ENCODE results near the gene TMC5.
"Not testable (repeated sequence)": the region's sequence is repeated elsewhere in the genome, so short reads cannot be mapped to it uniquely, and the experiment has no call there.

The TMC5 gene

DNA sequence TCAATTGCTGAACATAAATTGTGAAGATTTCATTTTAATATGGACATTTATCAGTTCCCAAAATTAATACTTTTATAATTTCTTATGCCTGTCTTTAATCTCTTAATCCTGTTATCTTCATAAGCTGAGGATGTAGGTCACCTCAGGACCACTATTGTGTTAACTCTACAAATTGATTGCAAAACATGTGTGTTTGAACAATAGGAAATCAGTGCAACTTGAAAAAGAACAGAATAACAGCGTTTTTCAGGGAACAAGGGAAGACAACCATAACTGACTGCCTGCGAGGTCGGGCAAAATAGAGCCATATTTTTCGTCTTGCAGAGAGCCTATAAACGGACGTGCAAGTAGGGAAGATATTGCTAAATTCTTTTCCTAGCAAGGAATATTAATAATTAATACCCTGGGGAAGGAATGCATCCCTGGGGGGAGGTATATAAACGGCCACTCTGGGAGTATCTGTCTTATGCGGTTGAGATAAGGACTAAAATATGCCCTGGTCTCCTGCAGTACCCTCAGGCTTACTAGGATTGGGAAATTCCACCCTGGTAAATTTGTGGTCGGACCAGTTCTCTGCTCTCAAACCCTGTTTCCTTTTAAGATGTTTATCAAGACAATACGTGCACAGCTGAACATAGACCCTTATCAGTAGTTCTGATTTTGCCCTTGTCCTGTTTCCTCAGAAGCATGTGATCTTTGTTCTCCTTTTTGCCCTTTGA, 125.8 kb downstream of the TMC5 start:
- DNase-seq (ENCODE audit: low read depth): not testable (repeated sequence)

DNA sequence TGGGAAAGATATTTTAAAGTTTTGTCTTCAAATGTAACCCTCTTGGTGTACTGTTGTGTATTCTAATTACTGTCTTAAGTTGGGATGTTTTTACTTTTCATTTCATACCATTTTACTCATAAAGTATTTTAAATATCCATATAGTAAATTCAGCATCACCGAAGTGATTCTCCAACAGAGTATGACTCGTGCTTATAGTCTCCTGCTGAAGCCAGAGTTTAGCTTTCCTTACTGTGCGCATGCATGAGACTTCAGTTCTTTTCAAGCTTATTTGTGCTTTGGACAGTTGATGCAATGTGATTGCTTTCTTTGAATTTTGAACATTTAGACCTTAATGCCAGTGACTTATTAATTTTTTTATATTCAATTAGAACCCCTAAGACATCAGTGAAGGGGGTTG, 130.5 kb downstream of the TMC5 start:
- no peak for DNase-seq (ENCODE audit: low read depth)

Data from activated T-helper 1 cell treated with Interleukin-2 at 50 U/mL for 16 hours (primary cell).